GM18951 (cell line): Measurements from ENCODE around the gene PDZD7.

ENCODE experiments used
- POLR2A ChIP-seq: IDR thresholded peaks from 4 replicates; pipeline ENCODE4 v1.6.1; 2011; ENCODE audit warnings: mild to moderate bottlenecking; ENCODE audit not compliant: insufficient read length, insufficient read depth; ENCODE audit errors: extremely low read depth
- in situ Hi-C: fragments of 300-500 bp; cut with MboI; formaldehyde crosslinking; loops from one replicate; pipeline ENCODE4 v1.12.0; 2022; ENCODE audit warnings: low sequenced_read_pairs, mixed read lengths, inconsistent platforms; ENCODE audit not compliant: unreplicated experiment

PDZD7 gene

GRCh38 chr10:100995181-100995580, 35.7 kb downstream of the PDZD7 start:
- TF ChIP-seq POLR2A: no peak

GRCh38 chr10:100993986-100994708, 36.8 kb downstream of the PDZD7 start:
- in situ Hi-C loops: no loop called here
- no peak for TF ChIP-seq POLR2A

More at GRCh38 chr10:100995181-100995580, 35.7 kb downstream of the PDZD7 start:
- in situ Hi-C loops: no loop called here

GRCh38 chr10:100989088-100989487, 41.8 kb downstream of the PDZD7 start:
- no peak for TF ChIP-seq POLR2A
- in situ Hi-C loops: no loop called here

GRCh38 chr10:100988166-100988565, 42.8 kb downstream of the PDZD7 start:
- no peak for TF ChIP-seq POLR2A
- in situ Hi-C loops: no loop called here

GRCh38 chr10:100987685-100988049, 43.3 kb downstream of the PDZD7 start:
- in situ Hi-C loops: no loop called here

GRCh38 chr10:100986952-100987684, 43.8 kb downstream of the PDZD7 start, which contains the start of the genes MRPL43 and TWNK:
MRPL43 (minus strand) TSS chr10:100987497; CDS start chr10:100987443, 54 bp downstream.
TWNK (plus strand) TSS chr10:100987543; CDS start chr10:100988211, 668 bp downstream.
- TF ChIP-seq POLR2A: peak; percentile 83
- in situ Hi-C loops: no loop called here

More at GRCh38 chr10:100987685-100988049, 43.3 kb downstream of the PDZD7 start:
- TF ChIP-seq POLR2A: no peak

- no peak for TF ChIP-seq POLR2A
- in situ Hi-C loops: no loop called here
Measured at GRCh38 chr10:100986623-100986951, 44.3 kb downstream of the PDZD7 start.

- in situ Hi-C loops: no loop called here
- TF ChIP-seq POLR2A: no peak
Measured at GRCh38 chr10:100985336-100985735, 45.6 kb downstream of the PDZD7 start.

- in situ Hi-C loops: no loop called here
- TF ChIP-seq POLR2A: no peak
Measured at GRCh38 chr10:100984672-100985177, 46.2 kb downstream of the PDZD7 start.

GRCh38 chr10:100983868-100984671, 46.9 kb downstream of the PDZD7 start:
- in situ Hi-C loops: no loop called here
- TF ChIP-seq POLR2A: no peak

GRCh38 chr10:100982916-100983830, 47.8 kb downstream of the PDZD7 start:
- in situ Hi-C loops: no loop called here
- no peak for TF ChIP-seq POLR2A

GRCh38 chr10:100981178-100981772, 49.7 kb downstream of the PDZD7 start:
- in situ Hi-C loops: no loop called here
- no peak for TF ChIP-seq POLR2A
